Measurements from ENCODE around the gene TCOF1.

Gene TCOF1

DNA sequence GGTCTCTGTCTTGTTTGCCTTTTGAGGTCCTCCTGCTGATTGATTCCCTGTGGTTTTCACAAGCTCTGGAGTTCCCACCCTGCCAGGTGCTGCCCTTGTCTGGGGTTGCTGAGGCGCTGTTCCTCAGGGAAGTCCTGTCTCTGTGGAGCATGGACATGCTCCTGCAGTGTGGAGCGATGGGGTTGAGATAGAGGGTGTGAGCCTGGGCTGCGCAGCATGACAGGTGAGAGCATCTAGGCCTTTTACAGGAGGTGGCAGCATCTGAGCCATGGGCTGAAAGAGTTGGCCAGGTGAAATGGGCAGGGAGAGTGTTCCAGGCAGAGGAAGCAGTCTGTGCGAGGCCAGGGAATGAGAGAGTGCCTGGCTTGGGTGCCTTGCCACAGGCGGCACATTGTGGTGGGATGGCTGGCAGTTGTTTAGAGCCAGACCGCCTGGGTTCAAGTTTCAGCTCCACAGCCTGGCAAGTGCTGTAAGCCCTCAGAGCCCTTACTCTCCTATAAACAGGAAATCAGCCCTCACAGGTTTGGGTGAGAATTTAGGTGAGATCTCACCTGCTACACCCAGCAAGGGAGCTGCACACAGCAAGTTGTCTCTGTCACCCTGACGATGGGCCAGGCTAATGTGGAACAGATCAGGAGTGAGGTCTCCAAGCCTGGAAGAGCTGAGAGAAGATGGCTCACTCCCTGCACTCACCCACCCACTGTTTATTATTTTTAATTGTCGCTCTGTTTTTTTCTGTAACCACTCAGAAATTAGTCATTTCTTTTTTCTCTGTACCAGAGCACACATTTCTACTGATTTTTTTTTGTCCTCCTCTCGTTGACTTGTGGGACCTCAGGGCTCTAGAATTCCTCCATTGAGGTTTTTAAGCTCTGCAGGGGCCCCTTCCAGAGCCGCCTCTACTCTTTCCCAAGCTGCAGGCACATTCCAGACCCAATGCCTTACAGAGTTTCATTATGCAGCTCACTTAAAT, 19.6 kb downstream of the TCOF1 start:
- no peak for TF ChIP-seq EZH2phosphoT487 (conservative IDR thresholded peaks at IDR 0.05; ENCODE audit: low read length)
- Histone ChIP-seq H3K9ac (ENCODE audit: low read length) (no peak overlapping the region), H3K4me2 (ENCODE audit: low read depth, low read length, poor library complexity, severe bottlenecking) (no peak overlapping the region), H3F3A (ENCODE audit: insufficient read depth) (no peaks in the 10 kb centered on the region), H3K79me2 (ENCODE audit: insufficient read depth, low read length) (no peaks in the 10 kb centered on the region), H3K9me3 (ENCODE audit: insufficient read depth, low read length) (no peaks in the 10 kb centered on the region), H3K4me3 (ENCODE audit: insufficient read depth, low read length, poor library complexity, severe bottlenecking) (no peak overlapping the region), H3K9me2 (replicated peaks; ENCODE audit: insufficient read depth, low read length) (no peaks in the 10 kb centered on the region), H3K27ac (ENCODE audit: low read depth, low read length) (no peak overlapping the region), H2AFZ (ENCODE audit: low read depth, low read length, severe bottlenecking) (no peak overlapping the region), H3K27me3 (ENCODE audit: low read length) (no peaks in the 10 kb centered on the region), H3K36me3 (ENCODE audit: low read length) (peaks cover 7% of the 10 kb centered on the region), H4K20me1 (ENCODE audit: low read depth, low read length) (no peaks in the 10 kb centered on the region)

DNA sequence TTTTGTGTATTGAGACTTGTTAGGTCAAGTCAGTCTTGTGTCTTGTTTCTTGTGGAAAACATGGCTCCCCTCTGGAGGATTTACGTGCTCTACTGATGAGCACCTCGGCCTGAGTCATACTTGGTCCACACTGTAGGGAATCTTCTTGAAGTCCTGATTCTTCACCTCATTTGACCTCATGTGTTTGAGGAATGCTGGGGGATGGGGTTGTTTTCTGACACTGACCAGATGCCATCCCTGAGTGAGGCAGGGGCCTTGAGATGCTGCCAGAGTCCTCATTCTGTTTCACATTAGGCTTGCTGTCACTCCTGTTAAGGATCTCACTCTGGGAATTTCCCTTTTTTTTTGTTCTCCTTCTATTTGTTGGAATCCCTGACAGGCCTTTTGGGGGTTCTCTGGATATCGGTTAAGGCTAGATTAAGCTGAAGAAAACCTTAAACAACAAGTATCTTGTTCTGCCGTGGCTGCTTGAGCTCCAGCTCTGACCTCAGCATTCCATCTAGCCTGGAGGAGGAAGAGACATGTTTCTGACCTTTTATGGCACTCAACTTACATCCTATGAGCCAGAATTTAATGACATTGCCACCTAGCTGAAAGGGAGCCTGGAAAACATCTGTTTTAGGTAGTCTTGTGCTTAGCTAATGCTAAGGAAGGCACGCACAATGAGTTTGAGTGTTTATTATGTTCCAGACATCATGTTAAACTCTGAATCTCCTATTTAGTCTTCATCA, 20.6 kb downstream of the TCOF1 start:
- Histone ChIP-seq H3K79me2 (ENCODE audit: insufficient read depth, low read length) (no peaks in the 10 kb centered on the region), H3K36me3 (ENCODE audit: low read length) (peaks cover 7% of the 10 kb centered on the region), H3K4me2 (ENCODE audit: low read depth, low read length, poor library complexity, severe bottlenecking) (no peak overlapping the region), H3K9me2 (replicated peaks; ENCODE audit: insufficient read depth, low read length) (no peaks in the 10 kb centered on the region), H3K9me3 (ENCODE audit: insufficient read depth, low read length) (no peaks in the 10 kb centered on the region), H4K20me1 (ENCODE audit: low read depth, low read length) (no peaks in the 10 kb centered on the region), H3K9ac (ENCODE audit: low read length) (no peak overlapping the region), H3K27ac (ENCODE audit: low read depth, low read length) (no peak overlapping the region), H3K4me3 (ENCODE audit: insufficient read depth, low read length, poor library complexity, severe bottlenecking) (no peak overlapping the region), H3F3A (ENCODE audit: insufficient read depth) (no peaks in the 10 kb centered on the region), H3K27me3 (ENCODE audit: low read length) (no peaks in the 10 kb centered on the region), H2AFZ (ENCODE audit: low read depth, low read length, severe bottlenecking) (no peak overlapping the region)
- TF ChIP-seq EZH2phosphoT487 (conservative IDR thresholded peaks at IDR 0.05; ENCODE audit: low read length) = no peak
- TF ChIP-seq, protein P1, sequence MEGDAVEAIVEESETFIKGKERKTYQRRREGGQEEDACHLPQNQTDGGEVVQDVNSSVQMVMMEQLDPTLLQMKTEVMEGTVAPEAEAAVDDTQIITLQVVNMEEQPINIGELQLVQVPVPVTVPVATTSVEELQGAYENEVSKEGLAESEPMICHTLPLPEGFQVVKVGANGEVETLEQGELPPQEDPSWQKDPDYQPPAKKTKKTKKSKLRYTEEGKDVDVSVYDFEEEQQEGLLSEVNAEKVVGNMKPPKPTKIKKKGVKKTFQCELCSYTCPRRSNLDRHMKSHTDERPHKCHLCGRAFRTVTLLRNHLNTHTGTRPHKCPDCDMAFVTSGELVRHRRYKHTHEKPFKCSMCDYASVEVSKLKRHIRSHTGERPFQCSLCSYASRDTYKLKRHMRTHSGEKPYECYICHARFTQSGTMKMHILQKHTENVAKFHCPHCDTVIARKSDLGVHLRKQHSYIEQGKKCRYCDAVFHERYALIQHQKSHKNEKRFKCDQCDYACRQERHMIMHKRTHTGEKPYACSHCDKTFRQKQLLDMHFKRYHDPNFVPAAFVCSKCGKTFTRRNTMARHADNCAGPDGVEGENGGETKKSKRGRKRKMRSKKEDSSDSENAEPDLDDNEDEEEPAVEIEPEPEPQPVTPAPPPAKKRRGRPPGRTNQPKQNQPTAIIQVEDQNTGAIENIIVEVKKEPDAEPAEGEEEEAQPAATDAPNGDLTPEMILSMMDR (IDR thresholded peaks at IDR 0.05; ENCODE audit: insufficient read depth, low read length, poor library complexity, severe bottlenecking) = no peak

DNA sequence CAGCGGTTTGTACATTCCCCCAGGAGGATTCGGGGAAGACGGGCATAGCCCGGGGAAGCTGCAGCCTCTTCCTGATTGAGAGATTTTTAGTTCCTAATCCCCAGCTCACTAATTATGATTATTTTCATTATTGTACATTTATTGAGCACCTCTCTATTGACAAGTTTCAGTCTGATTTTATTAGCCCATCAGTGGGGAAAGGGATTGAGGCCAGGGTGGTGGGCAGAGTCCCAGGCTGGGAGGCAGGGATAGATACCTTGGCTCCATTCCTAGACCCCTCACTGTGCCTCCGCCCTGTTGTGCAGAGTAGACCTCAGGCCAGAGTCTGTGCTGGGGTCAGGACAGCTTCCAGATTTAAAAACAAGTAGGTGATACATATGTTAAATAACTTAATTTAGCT, 27.2 kb downstream of the TCOF1 start:
- Histone ChIP-seq H3K4me2 (ENCODE audit: low read depth, low read length, poor library complexity, severe bottlenecking) (no peak overlapping the region), H3K9me3 (ENCODE audit: insufficient read depth, low read length) (no peaks in the 10 kb centered on the region), H4K20me1 (ENCODE audit: low read depth, low read length) (no peaks in the 10 kb centered on the region), H3K4me3 (ENCODE audit: insufficient read depth, low read length, poor library complexity, severe bottlenecking) (no peak overlapping the region), H3K27ac (ENCODE audit: low read depth, low read length) (no peak overlapping the region), H3K79me2 (ENCODE audit: insufficient read depth, low read length) (no peaks in the 10 kb centered on the region), H3K9ac (ENCODE audit: low read length) (no peak overlapping the region), H3K27me3 (ENCODE audit: low read length) (no peaks in the 10 kb centered on the region), H3K9me2 (replicated peaks; ENCODE audit: insufficient read depth, low read length) (no peaks in the 10 kb centered on the region), H3K36me3 (ENCODE audit: low read length) (peaks cover 16% of the 10 kb centered on the region; the same call in 1 of the 2 replicates), H3F3A (ENCODE audit: insufficient read depth) (no peaks in the 10 kb centered on the region), H2AFZ (ENCODE audit: low read depth, low read length, severe bottlenecking) (no peak overlapping the region)
- TF ChIP-seq, protein P1 (IDR thresholded peaks at IDR 0.05; ENCODE audit: insufficient read depth, low read length, poor library complexity, severe bottlenecking) = no peak
- no peak for TF ChIP-seq EZH2phosphoT487 (conservative IDR thresholded peaks at IDR 0.05; ENCODE audit: low read length)

All from SU-DHL-6 (cell line).